SU-DHL-6 (cell line): ENCODE results near the gene IQCH.

ENCODE experiments used
- H2AFZ ChIP-seq: fragments of 200-600 bp; sonication (generic); 2 replicates; pipeline ENCODE4 v1.6.1; 2014; ENCODE audit warnings: low read depth, mild to moderate bottlenecking, moderate library complexity, mixed read lengths, antibody characterized with exemption, low read length; ENCODE audit not compliant: severe bottlenecking
- H3F3A ChIP-seq: fragments of 200-600 bp; shearing (Covaris generic); 2 replicates; pipeline ENCODE4 v1.6.0; 2016; ENCODE audit warnings: antibody characterized with exemption, mild to moderate bottlenecking; ENCODE audit not compliant: insufficient read depth
- H3K27ac ChIP-seq: fragments of 200-600 bp; sonication (generic); 2 replicates; pipeline ENCODE4 v1.5.1; 2016; ENCODE audit warnings: low read depth, mild to moderate bottlenecking, low read length, moderate library complexity, mixed read lengths
- H3K27me3 ChIP-seq: fragments of 200-600 bp; sonication (generic), shearing (Covaris generic); 2 replicates; pipeline ENCODE4 v1.6.0; 2014; ENCODE audit warnings: mild to moderate bottlenecking, low read length
- H3K36me3 ChIP-seq: fragments of 200-600 bp; sonication (generic); 2 replicates; pipeline ENCODE4 v1.6.1; 2014; ENCODE audit warnings: mild to moderate bottlenecking, low read length, mixed read lengths
- H3K4me2 ChIP-seq: fragments of 300-600, 200-600 bp; shearing (Covaris generic), sonication (generic); 2 replicates; pipeline ENCODE4 v1.6.0; 2014; ENCODE audit warnings: low read length, low read depth, mild to moderate bottlenecking; ENCODE audit not compliant: poor library complexity, severe bottlenecking
- H3K4me3 ChIP-seq: fragments of 200-600 bp; sonication (generic); 2 replicates; pipeline ENCODE4 v1.5.1; 2014; ENCODE audit warnings: antibody characterized with exemption, low read length, mild to moderate bottlenecking, mixed read lengths; ENCODE audit not compliant: insufficient read depth, poor library complexity, severe bottlenecking
- H3K79me2 ChIP-seq: fragments of 200-600 bp; sonication (generic); 2 replicates; pipeline ENCODE4 v1.6.1; 2014; ENCODE audit warnings: mild to moderate bottlenecking, low read length, moderate library complexity; ENCODE audit not compliant: insufficient read depth
- H3K9ac ChIP-seq: fragments of 200-600 bp; sonication (generic); 2 replicates; pipeline ENCODE4 v1.7.0; 2014; ENCODE audit warnings: mild to moderate bottlenecking, low read length
- H3K9me2 ChIP-seq: fragments of 200-600 bp; sonication (generic); replicated peaks from 2 replicates; pipeline ENCODE4 v1.6.1; 2014; ENCODE audit warnings: low read length; ENCODE audit not compliant: insufficient read depth
- H3K9me3 ChIP-seq: fragments of 200-600 bp; sonication (generic); 2 replicates; pipeline ENCODE4 v1.6.1; 2014; ENCODE audit warnings: low read length, mixed read lengths; ENCODE audit not compliant: insufficient read depth
- H4K20me1 ChIP-seq: fragments of 200-600 bp; sonication (generic); 2 replicates; pipeline ENCODE4 v1.6.1; 2014; ENCODE audit warnings: low read depth, mild to moderate bottlenecking, antibody characterized with exemption, low read length, moderate library complexity, mixed read lengths
- CTCF ChIP-seq: fragments of 200-600 bp; sonication (generic); IDR thresholded peaks from one replicate; pipeline ENCODE4 v1.5.1; 2017; ENCODE audit warnings: antibody characterized with exemption, mild to moderate bottlenecking, low read length, moderate library complexity; ENCODE audit not compliant: insufficient read depth, poor library complexity, severe bottlenecking
- EZH2phosphoT487 ChIP-seq: fragments of 200-600 bp; sonication (generic), shearing (Covaris generic); conservative IDR thresholded peaks from 2 replicates; pipeline ENCODE4 v1.6.1; 2018; ENCODE audit warnings: mild to moderate bottlenecking, antibody characterized with exemption, low read length, moderate library complexity, mixed read lengths

Gene IQCH

GRCh38 chr15:67369359-67369998 is 114.9 kb downstream of the IQCH start:
- H3K4me2 ChIP-seq = no peak overlapping the region
- H3K79me2 ChIP-seq = no peaks in the 10 kb centered on the region
- no peaks in the 10 kb centered on the region for H3K27me3 ChIP-seq
- TF ChIP-seq CTCF = no peak
- TF ChIP-seq EZH2phosphoT487 = no peak
- H2AFZ ChIP-seq = no peak overlapping the region
- no peak overlapping the region for H3K27ac ChIP-seq
- no peaks in the 10 kb centered on the region for H3K9me3 ChIP-seq
- H3K4me3 ChIP-seq = no peak overlapping the region
- H4K20me1 ChIP-seq = no peaks in the 10 kb centered on the region
- H3K9ac ChIP-seq = no peak overlapping the region
- no peaks in the 10 kb centered on the region for H3F3A ChIP-seq
- H3K36me3 ChIP-seq = no peaks in the 10 kb centered on the region
- no peaks in the 10 kb centered on the region for H3K9me2 ChIP-seq

GRCh38 chr15:67370206-67370954 is 115.8 kb downstream of the IQCH start:
- Histone ChIP-seq H3K9ac (no peak overlapping the region), H3F3A (no peaks in the 10 kb centered on the region), H3K9me3 (no peaks in the 10 kb centered on the region), H3K27ac (no peak overlapping the region), H3K79me2 (no peaks in the 10 kb centered on the region), H3K4me3 (no peak overlapping the region), H2AFZ (no peak overlapping the region), H4K20me1 (no peaks in the 10 kb centered on the region), H3K4me2 (no peak overlapping the region), H3K9me2 (no peaks in the 10 kb centered on the region), H3K27me3 (no peaks in the 10 kb centered on the region), H3K36me3 (no peaks in the 10 kb centered on the region)
- TF ChIP-seq CTCF (no peak), EZH2phosphoT487 (no peak)

GRCh38 chr15:67372543-67372942 is 118.0 kb downstream of the IQCH start:
- no peaks in the 10 kb centered on the region for H4K20me1 ChIP-seq
- no peaks in the 10 kb centered on the region for H3F3A ChIP-seq
- no peak overlapping the region for H3K4me3 ChIP-seq
- H3K27me3 ChIP-seq = no peaks in the 10 kb centered on the region
- no peaks in the 10 kb centered on the region for H3K9me3 ChIP-seq
- no peak overlapping the region for H3K27ac ChIP-seq
- TF ChIP-seq EZH2phosphoT487 (no peak), CTCF (no peak)
- no peaks in the 10 kb centered on the region for H3K9me2 ChIP-seq
- H3K4me2 ChIP-seq = no peak overlapping the region
- no peaks in the 10 kb centered on the region for H3K36me3 ChIP-seq
- no peak overlapping the region for H3K9ac ChIP-seq
- H2AFZ ChIP-seq = no peak overlapping the region
- no peaks in the 10 kb centered on the region for H3K79me2 ChIP-seq
